DND-41 (cell line): ENCODE results near the gene GJB4.
"Not testable (repeated sequence)": the region's sequence is repeated elsewhere in the genome, so short reads cannot be mapped to it uniquely, and the experiment has no call there.

Experiments
- ATAC-seq: fragments of 200-7000 bp; cut with Tn5 transposase; 3 replicates; pipeline ENCODE4 v1.9.1; 2021; ENCODE audit warnings: low read depth; ENCODE audit not compliant: insufficient read depth
- DNase-seq: peaks from one replicate; pipeline ENCODE4 v3.0.0-alpha.2; 2020
- H2AFZ ChIP-seq: 2 replicates; pipeline ENCODE4 v1.6.0; 2012; ENCODE audit warnings: low read depth, low read length
- H3K27ac ChIP-seq: 2 replicates; pipeline ENCODE4 v1.5.1; 2012; ENCODE audit warnings: low read length, inconsistent platforms
- H3K27me3 ChIP-seq: fragments of 200-600 bp; sonication (generic); 2 replicates; pipeline ENCODE4 v1.6.0; 2012; ENCODE audit warnings: low read length, mild to moderate bottlenecking, inconsistent platforms; ENCODE audit not compliant: insufficient read depth, poor library complexity
- H3K36me3 ChIP-seq: 2 replicates; pipeline ENCODE4 v1.5.1; 2012; ENCODE audit warnings: low read length, inconsistent platforms; ENCODE audit not compliant: insufficient read depth
- H3K4me1 ChIP-seq: 2 replicates; pipeline ENCODE4 v1.5.1; 2012; ENCODE audit warnings: mild to moderate bottlenecking, low read length; ENCODE audit not compliant: insufficient read depth
- H3K4me2 ChIP-seq: 2 replicates; pipeline ENCODE4 v1.6.0; 2012; ENCODE audit warnings: mild to moderate bottlenecking, moderate library complexity, low read length, inconsistent platforms; ENCODE audit not compliant: insufficient read depth
- H3K4me3 ChIP-seq, 2 experiments: fragments of 200-600 bp in 1 of 2; shearing (Covaris generic) in 1 of 2; 2 replicates each; pipeline ENCODE4 v1.5.1; 2012 to 2016; ENCODE audit warnings: inconsistent platforms in 2 of 2, low read length in 2 of 2, mild to moderate bottlenecking in 2 of 2, low read depth in 1 of 2, moderate library complexity in 1 of 2
- H3K79me2 ChIP-seq: 2 replicates; pipeline ENCODE4 v1.6.0; 2012; ENCODE audit warnings: low read length, inconsistent platforms; ENCODE audit not compliant: insufficient read depth
- H3K9ac ChIP-seq: 2 replicates; pipeline ENCODE4 v1.6.0; 2012; ENCODE audit warnings: low read depth, mild to moderate bottlenecking, inconsistent platforms, low read length, moderate library complexity
- H3K9me3 ChIP-seq: 2 replicates; pipeline ENCODE4 v1.5.1; 2012; ENCODE audit warnings: low read length, moderate library complexity, mild to moderate bottlenecking, inconsistent platforms; ENCODE audit not compliant: insufficient read depth, severe bottlenecking
- H4K20me1 ChIP-seq: 2 replicates; pipeline ENCODE4 v1.6.0; 2012; ENCODE audit warnings: low read length; ENCODE audit not compliant: insufficient read depth
- EZH2 ChIP-seq: IDR thresholded peaks from 3 replicates; pipeline ENCODE4 v1.6.1; 2012; ENCODE audit warnings: borderline replicate concordance, low read depth, mild to moderate bottlenecking, moderate library complexity, low read length, inconsistent platforms; ENCODE audit not compliant: severe bottlenecking
- TF ChIP-seq, protein P1 (sequence below): IDR thresholded peaks from 2 replicates; pipeline ENCODE4 v1.5.1; 2012; ENCODE audit warnings: borderline replicate concordance, low read length, moderate library complexity, mild to moderate bottlenecking; ENCODE audit not compliant: poor library complexity, severe bottlenecking; ENCODE audit errors: extremely low read depth

Gene GJB4

DNA sequence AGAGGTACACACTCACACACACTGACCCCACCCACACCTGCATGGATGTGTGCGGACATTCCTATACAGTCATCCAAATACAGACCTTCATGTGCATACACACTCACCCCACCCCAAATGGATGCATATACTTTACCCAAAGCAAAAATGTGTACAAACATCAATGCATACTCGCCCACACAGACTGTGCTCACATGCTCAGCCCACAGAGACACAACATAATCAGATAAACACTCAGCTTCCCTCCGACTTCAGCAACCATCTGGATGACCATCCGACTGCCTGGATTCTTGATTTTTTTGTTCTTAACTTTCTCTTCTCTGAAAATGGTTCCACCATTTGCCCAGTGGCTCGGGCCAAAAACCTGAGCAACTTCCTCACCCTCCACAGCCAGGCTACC is 29.1 kb upstream of the GJB4 start:
- ATAC-seq = no peak
- TF ChIP-seq, protein P1, sequence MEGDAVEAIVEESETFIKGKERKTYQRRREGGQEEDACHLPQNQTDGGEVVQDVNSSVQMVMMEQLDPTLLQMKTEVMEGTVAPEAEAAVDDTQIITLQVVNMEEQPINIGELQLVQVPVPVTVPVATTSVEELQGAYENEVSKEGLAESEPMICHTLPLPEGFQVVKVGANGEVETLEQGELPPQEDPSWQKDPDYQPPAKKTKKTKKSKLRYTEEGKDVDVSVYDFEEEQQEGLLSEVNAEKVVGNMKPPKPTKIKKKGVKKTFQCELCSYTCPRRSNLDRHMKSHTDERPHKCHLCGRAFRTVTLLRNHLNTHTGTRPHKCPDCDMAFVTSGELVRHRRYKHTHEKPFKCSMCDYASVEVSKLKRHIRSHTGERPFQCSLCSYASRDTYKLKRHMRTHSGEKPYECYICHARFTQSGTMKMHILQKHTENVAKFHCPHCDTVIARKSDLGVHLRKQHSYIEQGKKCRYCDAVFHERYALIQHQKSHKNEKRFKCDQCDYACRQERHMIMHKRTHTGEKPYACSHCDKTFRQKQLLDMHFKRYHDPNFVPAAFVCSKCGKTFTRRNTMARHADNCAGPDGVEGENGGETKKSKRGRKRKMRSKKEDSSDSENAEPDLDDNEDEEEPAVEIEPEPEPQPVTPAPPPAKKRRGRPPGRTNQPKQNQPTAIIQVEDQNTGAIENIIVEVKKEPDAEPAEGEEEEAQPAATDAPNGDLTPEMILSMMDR = no peak
- no peak for TF ChIP-seq EZH2

DNA sequence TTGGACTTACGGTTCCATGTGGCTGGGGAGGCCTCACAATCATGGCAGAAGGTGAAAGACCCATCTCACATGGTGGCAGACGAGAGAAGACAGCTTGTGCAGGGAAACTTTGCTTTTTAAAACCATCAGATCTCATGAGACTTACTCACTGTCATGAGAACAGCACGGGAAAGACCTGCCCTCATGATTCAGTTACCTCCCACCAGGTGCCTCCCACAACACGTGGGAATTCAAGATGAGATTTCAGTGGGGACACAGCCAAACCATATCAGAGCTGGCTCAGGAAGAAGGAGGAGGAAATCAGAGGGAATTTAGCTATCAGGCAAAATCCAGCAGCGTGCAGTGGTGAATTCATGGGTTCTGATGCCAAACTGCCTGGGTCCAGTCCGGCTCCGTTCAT is 26.7 kb upstream of the GJB4 start:
- H4K20me1 ChIP-seq, H3K36me3 ChIP-seq, H3K9me3 ChIP-seq, ATAC-seq, H3K27me3 ChIP-seq, H2AFZ ChIP-seq, H3K9ac ChIP-seq, H3K27ac ChIP-seq, H3K79me2 ChIP-seq, DNase-seq, H3K4me3 ChIP-seq, H3K4me1 ChIP-seq, H3K4me2 ChIP-seq: not testable (repeated sequence)

More for the DNA sequence above, 29.1 kb upstream of the GJB4 start:
- peaks cover 4% of the 10 kb centered on the region for H3K27me3 ChIP-seq
- H3K36me3 ChIP-seq = no peaks in the 10 kb centered on the region
- H3K27ac ChIP-seq = no peak overlapping the region
- no peak overlapping the region for H3K9ac ChIP-seq
- H4K20me1 ChIP-seq = no peaks in the 10 kb centered on the region
- no peaks in the 10 kb centered on the region for H3K4me1 ChIP-seq
- no peak overlapping the region for H3K4me3 ChIP-seq
- H3K79me2 ChIP-seq = no peaks in the 10 kb centered on the region
- H2AFZ ChIP-seq = no peak overlapping the region
- H3K9me3 ChIP-seq = no peaks in the 10 kb centered on the region
- DNase-seq = no peak
- no peak overlapping the region for H3K4me2 ChIP-seq

DNA sequence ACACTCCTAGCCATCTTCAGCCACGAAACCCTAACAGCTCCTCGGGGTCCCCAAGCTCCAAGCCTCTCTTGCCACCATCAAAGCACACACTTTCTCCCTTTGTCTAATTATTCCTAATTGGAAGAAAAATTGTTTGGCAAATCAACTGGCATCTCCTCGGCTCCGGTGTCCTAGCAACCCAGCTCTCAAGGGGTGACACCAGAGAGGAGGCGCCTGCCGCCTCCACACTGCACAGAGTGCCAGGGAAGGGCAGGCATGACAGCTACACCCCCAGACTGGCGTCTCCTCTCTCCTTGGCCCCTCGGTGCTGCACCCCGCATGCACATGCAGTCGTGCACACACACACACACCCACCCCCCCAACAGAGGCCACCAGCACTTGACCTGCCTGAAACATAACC is 22.8 kb upstream of the GJB4 start:
- Histone ChIP-seq H3K27me3 (no peaks in the 10 kb centered on the region), H3K27ac (no peak overlapping the region), H3K79me2 (no peaks in the 10 kb centered on the region), H2AFZ (no peak overlapping the region), H3K36me3 (no peaks in the 10 kb centered on the region), H3K9ac (no peak overlapping the region), H3K4me2 (no peak overlapping the region), H3K9me3 (no peaks in the 10 kb centered on the region), H3K4me1 (no peaks in the 10 kb centered on the region), H4K20me1 (no peaks in the 10 kb centered on the region), H3K4me3 (no peak overlapping the region)
- DNase-seq (no peak), ATAC-seq (no peak)
- TF ChIP-seq, protein P1 = no peak
- no peak for TF ChIP-seq EZH2

DNA sequence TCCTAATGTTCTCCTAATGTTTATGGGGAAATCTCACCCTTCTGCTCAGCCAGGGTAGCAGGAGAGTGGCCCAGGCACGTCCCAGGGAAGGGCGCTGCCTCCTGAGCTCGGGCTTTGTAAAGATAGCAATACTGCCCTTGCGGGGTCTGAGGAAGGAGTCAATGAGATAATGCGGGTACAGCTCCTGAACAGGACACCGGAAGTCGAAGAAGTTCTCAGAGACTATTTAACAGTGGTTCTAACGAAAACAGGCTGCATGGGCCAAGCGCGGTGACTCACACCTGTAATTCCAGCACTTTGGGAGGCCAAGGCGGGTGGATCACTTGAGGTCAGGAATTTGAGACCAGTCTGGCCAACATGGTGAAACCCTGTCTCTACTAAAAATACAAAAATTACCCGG is 22.3 kb upstream of the GJB4 start:
- not testable (repeated sequence) for H3K9ac ChIP-seq, DNase-seq, H4K20me1 ChIP-seq, H3K4me2 ChIP-seq, H3K36me3 ChIP-seq, ATAC-seq, H2AFZ ChIP-seq, H3K9me3 ChIP-seq, H3K27me3 ChIP-seq, H3K27ac ChIP-seq, H3K79me2 ChIP-seq, H3K4me3 ChIP-seq, H3K4me1 ChIP-seq

DNA sequence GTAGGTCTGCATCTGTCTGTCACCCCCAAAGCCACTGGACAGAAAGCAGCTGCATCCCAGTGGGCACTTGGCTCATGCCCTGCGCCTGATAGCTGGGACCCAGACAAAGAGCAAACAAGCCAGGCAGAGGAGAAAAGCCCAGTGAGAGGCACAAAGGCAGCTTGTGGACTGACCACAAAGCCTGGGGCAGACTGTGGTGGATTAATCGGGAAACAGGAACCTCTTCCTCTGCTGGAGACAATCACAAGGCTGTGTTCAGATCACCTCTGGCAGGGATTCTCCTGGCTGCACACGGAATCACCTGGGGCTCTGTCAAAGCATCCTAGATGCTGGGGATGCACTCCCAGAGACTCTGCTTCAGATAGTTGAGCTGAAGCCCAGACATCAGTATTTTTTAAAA is 19.9 kb upstream of the GJB4 start:
- no peak for ATAC-seq
- Histone ChIP-seq H3K79me2 (no peaks in the 10 kb centered on the region), H3K4me3 (no peak overlapping the region), H2AFZ (no peak overlapping the region), H3K9me3 (no peaks in the 10 kb centered on the region), H3K4me2 (no peak overlapping the region), H3K27me3 (peaks cover under 1% of the 10 kb centered on the region), H4K20me1 (0 out of 2 replicates have a peak, but pooled peaks cover 11% of the 10 kb centered on the region), H3K36me3 (no peaks in the 10 kb centered on the region), H3K4me1 (0 out of 2 replicates have a peak, but pooled peaks cover 2% of the 10 kb centered on the region), H3K9ac (no peak overlapping the region), H3K27ac (no peak overlapping the region)
- no peak for TF ChIP-seq EZH2
- TF ChIP-seq, protein P1 = no peak
- no peak for DNase-seq
